ENCODE results near the gene ZNF211. TPM values are rescaled to one million over a fixed set of nuclear protein-coding genes. Genes with fewer than 3 reads are reported as not detected.

ZNF211 gene
- total RNA-seq, 1 experiment from 2014 or later: 10.5 TPM

DNA sequence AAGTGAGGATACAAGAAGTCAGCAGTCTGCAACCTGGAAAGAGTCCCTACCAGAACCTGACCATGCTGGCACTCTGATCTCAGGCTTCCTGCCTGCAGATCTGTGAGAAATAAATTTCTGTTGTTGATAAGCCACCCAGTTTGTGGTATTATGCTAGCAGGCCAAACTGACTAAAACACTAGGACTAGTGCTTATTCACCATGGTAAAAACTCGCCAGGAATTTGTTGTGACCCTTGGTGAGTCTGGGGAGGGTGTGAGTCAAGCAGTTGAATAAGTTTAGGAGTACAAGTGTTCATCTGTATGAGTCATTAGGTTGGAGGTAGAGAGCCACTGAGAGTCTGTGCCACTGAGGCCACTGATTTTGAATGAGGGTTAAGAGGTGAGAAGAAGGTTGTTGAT is 45.4 kb upstream of the ZNF211 start:
- no peak overlapping the region for H3K4me3 Mint-ChIP-seq (ENCODE audit: unreplicated experiment)
- no TSS peak for BruUV-seq (replicated peaks)
- TF ChIP-seq, protein P1, sequence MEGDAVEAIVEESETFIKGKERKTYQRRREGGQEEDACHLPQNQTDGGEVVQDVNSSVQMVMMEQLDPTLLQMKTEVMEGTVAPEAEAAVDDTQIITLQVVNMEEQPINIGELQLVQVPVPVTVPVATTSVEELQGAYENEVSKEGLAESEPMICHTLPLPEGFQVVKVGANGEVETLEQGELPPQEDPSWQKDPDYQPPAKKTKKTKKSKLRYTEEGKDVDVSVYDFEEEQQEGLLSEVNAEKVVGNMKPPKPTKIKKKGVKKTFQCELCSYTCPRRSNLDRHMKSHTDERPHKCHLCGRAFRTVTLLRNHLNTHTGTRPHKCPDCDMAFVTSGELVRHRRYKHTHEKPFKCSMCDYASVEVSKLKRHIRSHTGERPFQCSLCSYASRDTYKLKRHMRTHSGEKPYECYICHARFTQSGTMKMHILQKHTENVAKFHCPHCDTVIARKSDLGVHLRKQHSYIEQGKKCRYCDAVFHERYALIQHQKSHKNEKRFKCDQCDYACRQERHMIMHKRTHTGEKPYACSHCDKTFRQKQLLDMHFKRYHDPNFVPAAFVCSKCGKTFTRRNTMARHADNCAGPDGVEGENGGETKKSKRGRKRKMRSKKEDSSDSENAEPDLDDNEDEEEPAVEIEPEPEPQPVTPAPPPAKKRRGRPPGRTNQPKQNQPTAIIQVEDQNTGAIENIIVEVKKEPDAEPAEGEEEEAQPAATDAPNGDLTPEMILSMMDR (IDR thresholded peaks at IDR 0.05; ENCODE audit: insufficient read depth in 1 of 2, low read depth in 1 of 2, low read length in 1 of 2, severe bottlenecking in 1 of 2, unreplicated experiment in 1 of 2): no peak
- H3K27ac Mint-ChIP-seq (ENCODE audit: unreplicated experiment): no peak overlapping the region
- H3K36me3 ChIP-seq (ENCODE audit: control insufficient read depth, insufficient read depth, low read length): no peaks in the 10 kb centered on the region
- H3K27me3 ChIP-seq (replicated peaks; ENCODE audit: control insufficient read depth, insufficient read depth, low read length): no peaks in the 10 kb centered on the region
- intact Hi-C loops (cut with micrococcal nuclease; ENCODE audit: unreplicated experiment): no loop called here
- POLR2A ChIA-PET: no interaction called here
- no peak for DNase-seq
- H3K9me3 Mint-ChIP-seq (ENCODE audit: unreplicated experiment): peaks cover 42% of the 10 kb centered on the region
- CTCF ChIA-PET: no interaction called here
- H3K36me3 Mint-ChIP-seq (ENCODE audit: insufficient read depth, unreplicated experiment): no peaks in the 10 kb centered on the region
- no peaks in the 10 kb centered on the region for H3K9me3 ChIP-seq
- no peaks in the 10 kb centered on the region for H3K4me1 Mint-ChIP-seq (ENCODE audit: low read depth, unreplicated experiment)
- H3K27me3 Mint-ChIP-seq (ENCODE audit: insufficient read depth, unreplicated experiment): no peaks in the 10 kb centered on the region
- no peaks in the 10 kb centered on the region for H3K4me1 ChIP-seq
- H3K4me3 ChIP-seq (ENCODE audit: low read depth, low read length): no peak overlapping the region

GRCh38 chr19:57599377-57599760 is 33.6 kb upstream of the ZNF211 start:
- H3K4me3 Mint-ChIP-seq (ENCODE audit: unreplicated experiment): peak overlapping the region; percentile 77
- ChIA-PET POLR2A (no interaction called here), CTCF (interaction anchor here (1.3 kb wide), 1 partner anchor 34 kb away, joined by 5 read pairs; the partner anchor contains the start of gene ZNF211)
- H3K9me3 ChIP-seq: 0 out of 2 replicates have a peak, but pooled peaks cover 10% of the 10 kb centered on the region
- TF ChIP-seq, protein P1 (IDR thresholded peaks at IDR 0.05; ENCODE audit: insufficient read depth in 1 of 2, low read depth in 1 of 2, low read length in 1 of 2, severe bottlenecking in 1 of 2, unreplicated experiment in 1 of 2): no peak
- H3K9me3 Mint-ChIP-seq (ENCODE audit: unreplicated experiment): peaks cover 32% of the 10 kb centered on the region
- H3K4me3 ChIP-seq (ENCODE audit: low read depth, low read length): peak overlapping the region; percentile 83
- intact Hi-C loops (cut with micrococcal nuclease; ENCODE audit: unreplicated experiment): loop anchor here (1.0 kb wide), 2 partner anchors 21 to 34 kb away; partner anchors contain the start of genes ZNF211 and ZNF416
- no peaks in the 10 kb centered on the region for H3K36me3 ChIP-seq (ENCODE audit: control insufficient read depth, insufficient read depth, low read length)
- no TSS peak for BruUV-seq (replicated peaks)
- peak overlapping the region; percentile 19 for H3K27ac Mint-ChIP-seq (ENCODE audit: unreplicated experiment)
- H3K36me3 Mint-ChIP-seq (ENCODE audit: insufficient read depth, unreplicated experiment): peaks cover 9% of the 10 kb centered on the region
- no peaks in the 10 kb centered on the region for H3K4me1 Mint-ChIP-seq (ENCODE audit: low read depth, unreplicated experiment)
- H3K27me3 Mint-ChIP-seq (ENCODE audit: insufficient read depth, unreplicated experiment): peaks cover 4% of the 10 kb centered on the region
- no peak for DNase-seq
- H3K27me3 ChIP-seq (replicated peaks; ENCODE audit: control insufficient read depth, insufficient read depth, low read length): no peaks in the 10 kb centered on the region
- no peaks in the 10 kb centered on the region; the same call in 1 of the 2 replicates for H3K4me1 ChIP-seq

DNA sequence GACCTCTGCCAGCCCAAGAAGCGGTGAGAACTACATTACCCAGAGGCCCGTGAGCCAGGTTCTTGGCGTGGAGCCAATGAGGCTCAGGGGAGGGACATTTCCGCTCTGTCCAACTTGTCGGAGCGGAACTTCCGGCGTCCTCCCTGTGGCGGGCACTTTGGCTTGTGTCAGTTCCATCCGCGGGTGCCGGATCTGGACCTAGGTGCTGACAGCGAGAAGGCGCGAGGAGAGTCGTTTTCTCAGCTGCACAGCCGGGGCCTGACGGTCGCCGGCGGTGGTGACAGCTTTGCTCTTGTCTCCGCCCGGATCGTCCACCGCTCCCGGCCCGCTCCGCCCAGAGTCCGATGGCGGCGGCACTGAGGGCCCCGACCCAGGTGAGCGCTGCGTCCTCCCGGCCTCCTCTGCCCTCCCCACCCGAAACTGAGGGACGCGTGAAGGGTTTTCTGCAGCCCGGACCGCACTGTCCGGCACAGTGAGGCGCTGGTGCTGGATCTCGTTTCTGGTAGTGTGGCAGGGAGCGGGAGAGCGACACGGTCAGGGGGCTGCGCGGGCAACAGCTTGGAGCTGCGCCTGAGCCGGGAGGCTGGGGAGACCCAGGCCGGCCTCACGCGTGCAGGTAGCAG is 33.1 kb upstream of the ZNF211 start, which contains the start of gene ZNF530:
TSS of gene ZNF530 (plus strand) at position 125 of the 623 bp plus-strand sequence. CDS start 4,461 bp downstream, outside the sequence.
- BruUV-seq (replicated peaks): no TSS peak
- intact Hi-C loops (cut with micrococcal nuclease; ENCODE audit: unreplicated experiment): loop anchor here (1.0 kb wide), 2 partner anchors 22 to 33 kb away; partner anchors contain the start of genes ZNF211 and ZNF416
- peaks cover 31% of the 10 kb centered on the region for H3K9me3 Mint-ChIP-seq (ENCODE audit: unreplicated experiment)
- Histone ChIP-seq H3K4me1 (no peaks in the 10 kb centered on the region; the same call in 1 of the 2 replicates), H3K27me3 (replicated peaks; ENCODE audit: control insufficient read depth, insufficient read depth, low read length) (no peaks in the 10 kb centered on the region), H3K4me3 (ENCODE audit: low read depth, low read length) (peak within 1 kb of the TSS; percentile 83), H3K9me3 (0 out of 2 replicates have a peak, but pooled peaks cover 10% of the 10 kb centered on the region), H3K36me3 (ENCODE audit: control insufficient read depth, insufficient read depth, low read length) (no peaks in the 10 kb centered on the region)
- DNase-seq: peak; percentile 88 to 92
- ChIA-PET POLR2A (no interaction called here), CTCF (interaction anchor here (1.3 kb wide), 1 partner anchor 33 kb away, joined by 5 read pairs; the partner anchor contains the start of gene ZNF211)
- peaks cover 4% of the 10 kb centered on the region for H3K27me3 Mint-ChIP-seq (ENCODE audit: insufficient read depth, unreplicated experiment)
- no peaks in the 10 kb centered on the region for H3K4me1 Mint-ChIP-seq (ENCODE audit: low read depth, unreplicated experiment)
- peak within 1 kb of the TSS; percentile 77 for H3K4me3 Mint-ChIP-seq (ENCODE audit: unreplicated experiment)
- H3K27ac Mint-ChIP-seq (ENCODE audit: unreplicated experiment): peak within 1 kb of the TSS; percentile 19
- peaks cover 9% of the 10 kb centered on the region for H3K36me3 Mint-ChIP-seq (ENCODE audit: insufficient read depth, unreplicated experiment)
- TF ChIP-seq, protein P1 (IDR thresholded peaks at IDR 0.05; ENCODE audit: insufficient read depth in 1 of 2, low read depth in 1 of 2, low read length in 1 of 2, severe bottlenecking in 1 of 2, unreplicated experiment in 1 of 2): peak in 1 of 2 experiments; percentile 1
